Tongue (tissue), 3 donors: ENCODE results near the gene PPIC. TPM values are rescaled to one million over a fixed set of nuclear protein-coding genes. Genes with fewer than 3 reads are reported as not detected.
"Not testable (repeated sequence)": the region's sequence is repeated elsewhere in the genome, so short reads cannot be mapped to it uniquely, and the experiment has no call there.

ENCODE experiments used
- DNase-seq: peaks from one replicate; pipeline ENCODE4 v3.0.0-alpha.2; 2015
- small RNA-seq: library from RNA; depleted of rRNA; stranded (forward); fragments of <200 nt; gene quantifications from one replicate; pipeline ENCODE3, GENCODE V24; 2014; ENCODE audit warnings: low replicate concordance
- total RNA-seq: library from RNA; depleted of rRNA; stranded (reverse); fragments of >200 nt; gene quantifications from one replicate; pipeline ENCODE4 v1.2.3, GENCODE V29; 2014

Gene PPIC
- total RNA-seq, 1 donor from 2014 or later, result 42.9 TPM

GRCh38 chr5:123007754-123008153 is 28.8 kb downstream of the PPIC start:
- DNase-seq, result no peak

GRCh38 chr5:123007182-123007581 is 29.3 kb downstream of the PPIC start:
- DNase-seq, result no peak

GRCh38 chr5:123001808-123002207 is 34.7 kb downstream of the PPIC start:
- DNase-seq, result no peak

GRCh38 chr5:123000731-123001130 is 35.8 kb downstream of the PPIC start:
- DNase-seq, result peak; percentile 71

GRCh38 chr5:122999947-123000563 is 36.5 kb downstream of the PPIC start:
- DNase-seq, result no peak

- peak; percentile 31 for DNase-seq
Observed at GRCh38 chr5:122997294-122997693, 39.2 kb downstream of the PPIC start.

GRCh38 chr5:122996091-122996490 is 40.4 kb downstream of the PPIC start:
- no peak for DNase-seq

GRCh38 chr5:122985954-122986721 is 50.4 kb downstream of the PPIC start:
- DNase-seq, result no peak

GRCh38 chr5:122985006-122985700 is 51.4 kb downstream of the PPIC start:
- DNase-seq, result no peak

GRCh38 chr5:122984425-122984824 is 52.1 kb downstream of the PPIC start:
- DNase-seq, result no peak

- no peak for DNase-seq
Observed at GRCh38 chr5:122982376-122982775, 54.1 kb downstream of the PPIC start.

GRCh38 chr5:122981846-122982245 is 54.7 kb downstream of the PPIC start:
- DNase-seq, result no peak

- no peak for DNase-seq
Observed at GRCh38 chr5:122978644-122979297, 57.8 kb downstream of the PPIC start.

- no peak for DNase-seq
Observed at GRCh38 chr5:122978068-122978467, 58.5 kb downstream of the PPIC start.

GRCh38 chr5:122977319-122977718 is 59.2 kb downstream of the PPIC start:
- no peak for DNase-seq

- not testable (repeated sequence) for DNase-seq
Observed at GRCh38 chr5:122974251-122974650, 62.3 kb downstream of the PPIC start.

GRCh38 chr5:122973759-122974158 is 62.8 kb downstream of the PPIC start:
- DNase-seq, result not testable (repeated sequence)

Small RNA genes lying within 50 kb of the gene (small RNA-seq; reads per million reads assigned to genes)
- not detected for gene RN7SL689P
- gene RN7SL711P, result not detected

Other genes with a start within 250 kb of the PPIC start
- gene SNX24, start 191.1 kb downstream of the PPIC start, total RNA-seq, result 19.3 TPM
- gene PRDM6, start 52.5 kb upstream of the PPIC start, total RNA-seq, result 1.0 TPM